ENCODE measurements around the gene SYNJ2.
"Not testable (repeated sequence)": the region's sequence is repeated elsewhere in the genome, so short reads cannot be mapped to it uniquely, and the experiment has no call there.

Gene SYNJ2

GRCh38 chr6:157981395-157982101, at the start of gene SYNJ2:
Gene SYNJ2 (plus strand): TSS chr6:157981863. CDS start chr6:157981962, 99 bp downstream.
- peak; percentile 84 for DNase-seq (ENCODE audit: low spot score)

DNA sequence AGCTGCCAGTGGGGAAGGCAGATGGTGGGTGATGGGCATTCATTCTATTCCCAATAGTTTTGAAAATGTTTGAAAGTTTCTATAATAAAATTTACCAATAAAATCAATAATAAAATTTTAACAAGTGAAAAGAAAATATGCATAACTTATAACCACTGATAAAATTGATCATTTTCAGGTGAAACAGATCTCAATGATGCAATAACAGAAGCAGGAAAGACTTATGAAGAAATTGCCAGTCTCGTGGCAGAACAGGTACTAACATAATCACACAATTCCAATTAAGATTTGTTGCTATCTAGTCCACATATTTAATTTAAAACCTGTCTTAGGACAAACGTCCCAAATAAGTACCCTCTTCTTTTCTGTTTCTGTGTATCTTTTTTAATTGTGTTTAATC, 45.9 kb upstream of the SYNJ2 start:
- no peak for DNase-seq (ENCODE audit: low spot score)

- no peak for DNase-seq (ENCODE audit: low spot score)
These were observed 44.3 kb upstream of the SYNJ2 start for GRCh38 chr6:157937318-157937717.

DNA sequence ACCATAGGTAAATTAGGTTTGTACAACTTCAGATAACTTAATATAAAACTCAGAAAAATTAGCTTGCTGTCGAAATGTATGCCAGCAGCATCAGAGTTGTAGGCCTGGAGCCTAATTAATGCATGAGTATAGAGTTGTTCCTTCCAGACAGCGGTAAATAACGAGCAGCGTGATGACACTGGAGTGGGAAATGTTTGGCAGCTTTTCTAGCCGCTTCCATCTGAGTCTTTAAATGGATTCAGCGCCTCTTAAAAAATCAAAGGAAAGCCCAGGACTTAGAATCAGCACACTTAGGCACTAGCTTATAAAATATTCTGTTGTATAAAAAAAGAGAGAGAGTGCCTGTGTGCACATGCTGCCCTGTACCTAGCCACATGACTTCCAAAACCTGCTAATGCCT, 43.7 kb upstream of the SYNJ2 start:
- no peak for DNase-seq (ENCODE audit: low spot score)

GRCh38 chr6:157940375-157941036, 41.2 kb upstream of the SYNJ2 start:
- DNase-seq (ENCODE audit: low spot score) = not testable (repeated sequence)

GRCh38 chr6:157941101-157941863, 40.4 kb upstream of the SYNJ2 start:
- no peak for DNase-seq (ENCODE audit: low spot score)

DNA sequence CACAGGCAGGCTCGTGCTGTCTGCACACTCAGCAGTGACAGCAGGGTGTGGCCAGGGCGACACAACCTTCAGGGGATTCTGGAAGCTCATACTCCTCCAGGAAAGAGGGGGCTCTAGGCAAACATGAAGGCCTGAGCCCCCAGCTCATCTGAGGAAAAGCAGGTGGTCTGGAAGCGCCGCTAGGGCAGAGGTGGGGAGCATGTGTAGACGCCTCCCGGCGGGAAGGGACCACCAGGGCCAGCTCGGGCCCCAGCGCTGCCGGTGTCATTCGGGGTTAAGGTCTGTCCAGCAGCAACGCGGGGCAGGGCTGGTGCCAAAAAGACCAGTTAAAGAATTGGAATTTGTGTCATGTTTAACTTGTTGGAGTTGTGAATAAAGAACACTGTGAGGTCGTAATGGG, 39.3 kb upstream of the SYNJ2 start:
- DNase-seq (ENCODE audit: low spot score) = no peak

DNA sequence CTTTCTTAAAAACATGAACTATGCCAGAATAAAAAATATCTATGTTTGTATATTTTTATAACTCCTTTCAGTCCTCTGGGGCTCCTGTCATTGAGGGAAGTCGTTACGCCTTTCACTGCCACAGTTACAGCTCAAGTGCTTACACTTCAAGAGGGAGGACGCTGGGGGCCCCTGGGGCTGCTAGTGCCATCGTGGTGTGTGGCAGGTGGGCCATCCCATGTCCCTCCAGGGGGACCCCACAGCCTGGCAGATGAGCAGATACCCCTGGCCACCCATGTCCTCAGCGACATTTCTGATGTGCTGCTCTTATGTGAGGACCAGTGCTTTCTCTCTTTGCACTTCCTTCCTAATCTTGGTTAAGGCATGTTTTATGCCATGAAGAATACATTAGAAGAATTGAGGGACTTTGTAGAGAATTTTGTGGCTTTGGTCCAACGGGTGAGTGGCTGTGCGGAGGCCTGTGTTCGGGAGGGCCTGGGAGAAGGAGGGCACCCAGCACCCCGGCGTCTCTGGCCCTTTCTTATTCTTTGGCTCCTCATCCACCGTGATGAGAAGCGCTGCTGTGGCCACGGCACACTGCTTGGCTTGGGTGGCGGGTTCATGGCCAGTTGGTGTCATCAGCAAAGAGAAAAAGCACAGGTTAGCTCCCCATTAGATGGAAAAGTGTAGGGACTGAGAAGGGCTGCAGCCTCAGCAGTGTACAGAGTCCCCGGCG, 38.3 kb upstream of the SYNJ2 start:
- DNase-seq (ENCODE audit: low spot score) = no peak

DNA sequence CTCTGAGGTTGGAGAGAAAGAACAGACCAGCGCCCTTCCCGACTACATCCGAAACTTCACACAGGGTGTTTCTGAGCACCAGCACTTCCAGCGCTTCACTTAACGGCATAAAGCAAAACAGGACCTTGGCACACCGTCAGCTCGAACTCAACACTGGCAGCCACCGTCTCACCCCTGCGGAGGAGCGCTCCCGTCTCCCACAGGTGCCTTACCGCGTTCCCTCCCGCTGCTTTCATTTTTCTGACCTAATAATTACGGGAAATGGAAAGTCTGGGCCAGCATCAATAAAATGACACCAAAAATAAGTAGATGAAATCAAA, 37.7 kb upstream of the SYNJ2 start:
- no peak for DNase-seq (ENCODE audit: low spot score)

DNA sequence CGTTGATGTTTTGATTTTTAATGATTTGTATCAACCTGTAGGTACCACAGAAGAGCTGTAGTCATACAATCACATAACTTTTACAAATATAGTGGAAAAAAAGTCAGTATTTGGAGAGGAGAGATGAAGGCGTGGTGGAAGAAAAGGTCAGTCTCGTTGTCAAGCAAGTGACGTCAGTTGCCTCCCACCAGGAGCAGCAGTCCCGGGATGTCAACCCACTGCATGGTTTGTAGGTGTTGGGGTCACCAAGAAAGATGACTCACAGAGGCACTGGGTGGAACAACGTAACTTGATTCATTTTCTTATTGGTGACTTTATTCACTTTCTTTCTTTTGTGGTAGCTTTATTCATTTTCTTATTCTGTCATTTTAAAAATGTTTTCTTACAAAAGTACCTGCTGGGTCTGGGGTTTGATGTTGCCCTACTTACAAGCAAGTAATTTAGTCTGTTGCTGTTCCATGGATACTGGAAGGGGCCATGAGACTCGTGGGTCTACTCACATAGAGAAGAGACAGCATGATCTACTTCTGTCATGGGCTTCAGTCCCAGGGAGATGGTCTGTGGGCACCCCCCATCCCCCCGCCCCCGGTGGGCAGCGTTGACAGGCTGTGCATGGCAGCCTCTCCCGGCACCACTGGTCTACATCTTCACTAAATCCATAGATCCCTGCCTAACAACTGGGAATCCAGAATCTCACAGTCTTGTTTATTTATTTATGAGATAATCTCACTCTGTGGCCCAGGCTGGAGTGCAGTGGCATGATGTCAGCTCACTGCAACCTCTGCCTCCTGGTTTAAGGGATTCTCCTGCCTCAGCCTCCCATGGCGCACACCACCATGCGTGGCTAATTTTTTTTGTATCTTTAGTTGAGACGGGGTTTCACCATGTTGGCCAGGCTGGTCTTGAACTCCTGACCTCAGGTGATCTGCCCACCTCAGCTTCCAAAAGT, 36.4 kb upstream of the SYNJ2 start:
- no peak for DNase-seq (ENCODE audit: low spot score)

- no peak for DNase-seq (ENCODE audit: low spot score)
These were observed 35.5 kb upstream of the SYNJ2 start for GRCh38 chr6:157946053-157946617.

DNA sequence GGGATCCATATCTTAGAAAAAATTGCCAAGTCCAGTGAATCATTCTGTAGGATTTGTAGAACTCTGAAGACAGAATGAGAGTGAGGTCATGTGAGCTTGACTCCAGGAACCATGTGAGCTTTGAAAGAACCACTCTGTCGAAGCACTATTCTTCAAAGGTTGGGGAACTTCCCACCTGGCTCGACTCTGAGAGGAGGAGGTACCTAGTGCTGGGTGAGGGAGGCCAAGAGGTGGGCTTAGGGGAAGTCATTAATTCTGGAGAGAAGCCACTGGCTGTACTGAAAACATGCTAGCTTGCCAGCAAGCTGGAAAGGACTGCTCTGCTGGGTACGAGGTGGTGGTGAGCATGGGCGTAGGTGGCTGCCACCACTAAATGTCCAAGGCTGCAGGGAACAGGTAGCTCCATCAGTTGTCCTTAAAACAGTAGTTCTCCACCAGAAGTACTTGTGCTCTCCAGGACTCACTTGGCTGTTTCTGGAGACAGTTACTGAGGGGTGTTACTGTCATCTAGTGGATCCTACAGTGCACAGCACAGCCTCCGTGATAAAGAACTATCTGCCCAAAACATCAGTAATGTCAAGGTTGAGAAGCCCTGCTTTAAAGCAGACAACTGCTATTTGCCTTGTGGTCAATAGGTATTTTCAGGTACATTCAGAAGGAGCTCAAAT, 34.7 kb upstream of the SYNJ2 start:
- peak; percentile 31 for DNase-seq (ENCODE audit: low spot score)

DNA sequence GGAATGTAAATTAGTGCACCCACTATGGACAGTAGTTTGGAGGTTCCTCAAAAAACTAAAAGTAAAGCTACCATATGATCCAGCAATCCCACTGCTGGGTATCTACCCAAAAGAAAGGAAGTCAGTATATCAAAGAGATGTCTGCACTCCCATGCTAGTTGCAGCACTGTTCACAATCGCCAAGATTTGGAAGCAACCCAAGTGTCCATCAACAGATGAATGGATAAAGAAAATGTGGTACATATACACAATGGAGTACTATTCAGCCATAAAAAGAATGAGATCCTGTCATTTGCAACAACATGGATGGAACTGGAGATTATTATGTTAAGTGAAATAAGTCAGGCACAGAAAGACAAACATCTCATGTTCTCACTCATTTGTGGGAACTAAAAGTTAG, 30.8 kb upstream of the SYNJ2 start:
- not testable (repeated sequence) for DNase-seq (ENCODE audit: low spot score)

DNA sequence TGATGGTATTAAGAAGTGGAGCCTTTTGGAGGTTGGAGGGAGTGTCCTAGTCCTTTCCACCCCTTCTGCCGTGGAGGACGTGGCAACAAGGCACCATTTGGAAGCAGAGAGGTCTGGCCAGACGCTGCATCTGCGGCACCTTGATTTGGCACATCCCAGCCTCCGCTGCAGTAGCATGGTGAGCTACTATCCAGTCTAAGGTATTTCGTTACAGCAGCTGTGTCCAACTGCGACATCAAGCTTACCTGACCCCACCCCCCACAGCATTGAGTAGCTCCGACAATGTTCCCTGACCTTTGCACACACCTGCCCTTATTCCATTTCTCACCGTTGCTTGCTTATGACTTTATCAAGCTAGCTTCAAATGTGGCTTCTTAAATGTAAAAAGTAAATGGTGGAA, 29.8 kb upstream of the SYNJ2 start:
- DNase-seq (ENCODE audit: low spot score) = no peak

DNA sequence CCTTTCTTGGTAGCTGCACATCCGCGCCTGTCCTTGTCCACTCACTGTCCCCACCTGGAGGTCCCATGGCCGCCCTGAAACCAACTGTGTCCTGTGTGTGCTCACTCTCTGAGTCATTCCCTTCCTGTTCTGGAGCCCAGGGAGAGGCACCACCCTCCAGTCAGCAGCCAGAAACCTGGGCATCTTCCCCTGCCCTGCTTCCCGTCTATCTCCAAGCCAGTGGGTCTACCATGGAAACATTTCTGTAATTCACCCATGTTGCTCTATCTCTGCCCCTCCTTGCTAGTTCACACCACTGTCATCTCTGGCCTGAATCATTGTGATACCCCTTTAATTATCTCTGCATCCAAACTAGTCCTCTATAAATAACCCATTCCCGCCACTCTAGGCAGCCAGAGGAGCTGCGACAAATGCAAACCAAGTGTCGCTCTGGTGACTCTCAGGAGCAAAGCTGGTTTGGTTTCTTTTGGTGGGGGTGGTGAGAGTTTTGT, 28.8 kb upstream of the SYNJ2 start:
- DNase-seq (ENCODE audit: low spot score) = no peak

GRCh38 chr6:157953580-157954091, 28.0 kb upstream of the SYNJ2 start:
- DNase-seq (ENCODE audit: low spot score) = no peak

- DNase-seq (ENCODE audit: low spot score) = peak; percentile 63
These were observed 27.2 kb upstream of the SYNJ2 start for GRCh38 chr6:157954150-157955117.

DNA sequence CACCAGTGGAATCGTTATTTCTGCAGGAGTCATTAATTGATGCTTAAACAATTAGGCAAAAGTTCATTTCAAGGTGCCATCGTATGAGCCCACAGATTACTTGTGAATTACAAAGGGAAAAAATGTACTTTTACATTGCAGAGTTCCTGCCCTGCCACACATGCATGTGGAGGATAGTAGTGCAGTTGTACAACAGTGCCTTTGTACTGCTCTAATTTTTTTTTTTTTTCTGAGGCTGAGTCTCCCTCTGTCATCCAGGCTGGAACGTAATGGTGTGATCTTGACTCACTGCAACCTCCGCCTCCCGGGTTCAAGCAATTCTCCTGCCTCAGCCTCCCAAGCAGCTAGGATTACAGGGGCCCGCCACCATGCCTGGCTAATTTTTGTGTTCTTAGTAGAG, 26.0 kb upstream of the SYNJ2 start:
- DNase-seq (ENCODE audit: low spot score) = no peak

GRCh38 chr6:157956171-157956730, 25.4 kb upstream of the SYNJ2 start:
- no peak for DNase-seq (ENCODE audit: low spot score)

Data from HuH-7.5 (cell line).